HTERT RPE-1 (cell line): Measurements from ENCODE around the gene CRYGB.

Experiments used
- in situ Hi-C: fragments of 300-500 bp; cut with MboI; formaldehyde crosslinking; loops from 4 replicates; pipeline ENCODE4 v1.14.3; 2020; ENCODE audit warnings: low sequenced_read_pairs

Gene CRYGB

GRCh38 chr2:208146006-208146405 is at the start of gene CRYGB:
Gene CRYGB, minus strand, starts transcription at chr2:208146158. Its CDS starts 38 bp downstream, at chr2:208146120.
- in situ Hi-C loops, result no loop called here

GRCh38 chr2:208195531-208195930 is 49.6 kb upstream of the CRYGB start:
- in situ Hi-C loops, result no loop called here

GRCh38 chr2:208192611-208193236 is 46.8 kb upstream of the CRYGB start:
- in situ Hi-C loops, result no loop called here

GRCh38 chr2:208189810-208190503 is 44.0 kb upstream of the CRYGB start, which contains the start of gene C2orf80:
Gene C2orf80, minus strand, starts transcription at chr2:208190030. Its CDS starts 3,044 bp downstream, at chr2:208186986.
- in situ Hi-C loops, result no loop called here

GRCh38 chr2:208189069-208189809 is 43.3 kb upstream of the CRYGB start:
- in situ Hi-C loops, result no loop called here

- in situ Hi-C loops, result no loop called here
Measured at GRCh38 chr2:208186893-208187292, 40.9 kb upstream of the CRYGB start.

- in situ Hi-C loops, result no loop called here
Measured at GRCh38 chr2:208186465-208186864, 40.5 kb upstream of the CRYGB start.

- in situ Hi-C loops, result no loop called here
Measured at GRCh38 chr2:208183972-208184705, 38.2 kb upstream of the CRYGB start.

GRCh38 chr2:208183526-208183925 is 37.6 kb upstream of the CRYGB start:
- in situ Hi-C loops, result no loop called here

- in situ Hi-C loops, result no loop called here
Measured at GRCh38 chr2:208182835-208183234, 36.9 kb upstream of the CRYGB start.

- in situ Hi-C loops, result no loop called here
Measured at GRCh38 chr2:208179028-208179609, 33.2 kb upstream of the CRYGB start.

- in situ Hi-C loops, result no loop called here
Measured at GRCh38 chr2:208175840-208176153, 29.8 kb upstream of the CRYGB start.

GRCh38 chr2:208175069-208175839 is 29.3 kb upstream of the CRYGB start:
- in situ Hi-C loops, result no loop called here

GRCh38 chr2:208174144-208174543 is 28.2 kb upstream of the CRYGB start:
- in situ Hi-C loops, result no loop called here

- in situ Hi-C loops, result no loop called here
Measured at GRCh38 chr2:208172125-208172524, 26.2 kb upstream of the CRYGB start.

GRCh38 chr2:208164951-208165755 is 19.2 kb upstream of the CRYGB start:
- in situ Hi-C loops, result no loop called here

- in situ Hi-C loops, result no loop called here
Measured at GRCh38 chr2:208163489-208163888, 17.5 kb upstream of the CRYGB start, which contains the start of gene CRYGA. Gene CRYGA, minus strand, starts transcription at chr2:208163589. Its CDS starts 33 bp downstream, at chr2:208163556.

GRCh38 chr2:208156439-208156838 is 10.5 kb upstream of the CRYGB start:
- in situ Hi-C loops, result no loop called here

- in situ Hi-C loops, result no loop called here
Measured at GRCh38 chr2:208153156-208153555, 7.2 kb upstream of the CRYGB start.
